Activated CD4-positive, alpha-beta T cell treated with anti-CD3 and anti-CD28 coated beads for 1 hour (primary cell): Measurements from ENCODE around the gene FTCDNL1.

ENCODE experiments used
- DNase-seq: peaks from one replicate; pipeline ENCODE4 v3.0.0-alpha.2; 2020

The FTCDNL1 gene

DNA sequence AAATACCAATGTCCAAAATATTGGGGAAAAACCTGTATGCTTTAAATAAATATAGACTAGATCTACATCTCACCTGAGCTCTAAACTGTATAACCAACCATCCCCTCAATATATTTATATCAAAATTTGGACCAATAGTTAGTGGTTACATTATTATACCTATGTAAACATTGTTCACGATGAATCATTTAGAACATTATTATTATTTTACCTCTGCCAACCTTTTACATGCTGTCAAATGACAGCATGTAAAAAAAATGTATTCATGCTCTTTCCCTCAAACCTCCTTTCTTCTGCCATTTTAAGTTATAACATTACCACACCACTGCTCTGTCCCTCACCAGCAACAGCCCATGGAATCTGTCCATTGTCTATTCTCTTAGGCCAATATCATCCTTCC lies 9.6 kb downstream of the FTCDNL1 start:
- no peak for DNase-seq

DNA sequence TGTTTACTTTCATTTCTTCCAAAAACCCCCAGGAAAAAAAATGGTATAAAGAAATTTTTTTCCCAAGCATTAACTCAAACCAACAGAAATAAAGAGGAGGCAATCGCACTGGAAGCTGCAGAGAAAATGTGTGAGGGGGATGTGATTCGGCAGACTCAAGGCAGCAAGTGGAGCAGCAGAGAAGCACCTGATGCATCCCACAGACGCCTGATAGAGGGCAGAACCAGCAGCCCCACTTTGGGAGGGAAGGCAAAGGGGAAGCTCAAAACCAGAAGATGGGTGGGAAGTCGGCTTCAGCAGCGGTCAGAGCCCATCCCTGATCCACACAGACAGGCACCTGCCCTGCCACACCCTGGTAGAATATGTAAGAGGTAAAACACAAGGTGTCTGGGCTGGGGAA lies 12.6 kb downstream of the FTCDNL1 start:
- DNase-seq = no peak

DNA sequence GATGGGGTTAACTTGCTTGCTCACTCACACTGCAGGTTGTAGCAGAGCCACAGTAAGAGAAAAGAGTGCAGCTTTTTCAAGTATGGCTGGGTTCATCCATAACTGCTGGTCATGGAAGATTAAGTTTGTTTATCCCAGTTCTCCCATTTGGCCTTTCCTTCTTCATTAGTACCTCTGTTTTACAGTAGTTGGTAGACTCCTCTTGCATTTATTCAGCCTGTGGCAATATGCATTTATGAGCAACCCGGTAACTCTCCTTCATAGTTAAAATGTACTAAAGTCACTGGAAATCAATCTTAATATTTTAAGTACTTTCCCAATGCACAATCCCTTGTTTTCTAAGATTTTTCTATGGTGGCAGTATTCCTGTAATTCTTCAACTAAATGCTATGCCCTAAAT lies 14.0 kb downstream of the FTCDNL1 start:
- no peak for DNase-seq

DNA sequence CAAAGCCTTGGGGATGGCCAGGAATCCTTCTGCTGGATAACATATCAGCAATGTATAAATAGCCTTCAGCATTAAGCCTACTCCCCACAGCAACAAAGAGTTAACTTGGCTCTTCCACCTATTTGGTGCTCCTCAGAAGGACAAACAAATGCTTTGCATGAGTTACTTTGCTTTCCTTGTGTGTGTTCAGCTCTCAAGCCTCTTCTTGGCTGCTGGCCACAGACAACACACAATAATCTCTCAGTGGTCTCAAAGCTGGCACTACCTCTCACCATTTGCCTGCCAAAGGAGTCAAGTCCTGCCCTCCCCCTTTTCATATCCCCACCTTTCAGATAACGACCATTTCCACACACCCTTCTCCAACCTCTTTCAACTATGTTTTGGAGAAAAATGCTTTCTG lies 17.5 kb downstream of the FTCDNL1 start:
- DNase-seq = no peak

DNA sequence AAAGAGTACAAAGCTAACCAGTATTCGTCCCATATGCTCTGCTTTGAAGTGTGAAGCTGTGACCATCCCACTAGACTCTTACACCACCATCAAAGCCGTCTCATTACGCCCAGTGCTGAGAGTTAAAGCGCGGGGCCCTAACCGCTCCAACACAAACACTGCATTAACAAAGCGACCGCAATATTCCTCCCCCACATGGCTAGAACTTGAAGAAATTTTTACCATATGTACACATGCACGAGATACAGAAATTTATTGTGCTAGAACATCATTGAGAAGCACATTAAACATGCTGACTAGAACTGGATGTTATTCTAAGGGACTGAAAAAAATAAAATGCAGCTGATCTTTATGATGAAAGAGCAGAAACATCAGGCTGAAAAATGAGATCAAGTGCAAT lies 20.5 kb downstream of the FTCDNL1 start:
- DNase-seq = no peak

DNA sequence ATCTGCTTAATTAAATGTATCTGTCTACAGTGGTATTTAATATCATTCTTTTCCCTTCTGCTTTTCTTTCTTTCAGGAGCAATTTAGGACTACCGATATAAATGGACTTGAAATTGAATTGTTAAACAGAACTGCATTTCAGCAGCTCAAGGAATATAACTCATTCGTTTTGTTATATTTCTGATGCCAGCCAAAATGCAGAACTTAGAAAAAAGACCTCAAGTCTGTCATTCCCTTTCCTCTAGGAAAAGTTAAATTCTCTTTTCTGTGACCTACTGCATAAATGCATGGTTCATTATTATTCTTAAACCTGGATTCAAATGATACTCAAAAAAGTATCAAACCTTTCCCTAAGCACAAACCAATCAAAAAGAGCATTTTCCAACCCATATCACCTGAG lies 21.4 kb downstream of the FTCDNL1 start:
- DNase-seq = no peak

DNA sequence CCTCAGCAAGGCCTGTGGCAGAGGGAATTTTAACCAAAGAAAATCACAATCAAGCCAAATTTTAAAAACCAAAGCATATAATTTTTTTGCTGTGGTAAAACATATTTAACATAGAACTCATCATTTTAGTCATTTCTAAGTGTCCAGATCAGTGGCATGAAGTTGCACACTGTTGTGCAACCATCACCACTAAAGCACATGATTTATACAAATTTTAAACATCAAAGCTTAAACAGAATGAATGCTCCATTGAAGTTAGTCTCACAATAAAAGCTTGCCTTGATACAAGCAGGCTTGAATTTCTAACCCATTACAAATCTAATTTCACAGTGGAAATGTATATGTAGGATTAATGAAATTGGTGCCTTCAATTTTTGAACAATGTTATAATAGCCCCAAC lies 31.2 kb downstream of the FTCDNL1 start:
- no peak for DNase-seq

DNA sequence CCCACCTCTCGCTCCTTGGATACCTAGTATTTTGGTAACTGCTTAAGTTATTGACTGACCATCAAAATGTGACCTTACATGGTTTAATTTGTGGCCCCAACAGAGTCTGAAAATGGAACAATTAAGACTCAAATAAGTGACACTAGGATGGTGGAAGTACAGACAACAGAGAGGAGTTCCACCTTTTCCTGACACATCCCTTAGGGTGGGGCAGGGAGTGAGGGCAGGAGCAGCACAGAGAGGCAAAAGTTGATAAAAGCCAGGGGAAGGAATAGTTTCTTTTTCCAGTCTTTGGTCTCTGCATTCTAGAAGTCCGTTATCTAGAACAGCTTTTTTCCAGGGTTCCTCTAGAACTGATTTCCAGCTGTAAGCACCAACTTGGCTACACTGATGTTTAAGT lies 32.2 kb downstream of the FTCDNL1 start:
- no peak for DNase-seq

DNA sequence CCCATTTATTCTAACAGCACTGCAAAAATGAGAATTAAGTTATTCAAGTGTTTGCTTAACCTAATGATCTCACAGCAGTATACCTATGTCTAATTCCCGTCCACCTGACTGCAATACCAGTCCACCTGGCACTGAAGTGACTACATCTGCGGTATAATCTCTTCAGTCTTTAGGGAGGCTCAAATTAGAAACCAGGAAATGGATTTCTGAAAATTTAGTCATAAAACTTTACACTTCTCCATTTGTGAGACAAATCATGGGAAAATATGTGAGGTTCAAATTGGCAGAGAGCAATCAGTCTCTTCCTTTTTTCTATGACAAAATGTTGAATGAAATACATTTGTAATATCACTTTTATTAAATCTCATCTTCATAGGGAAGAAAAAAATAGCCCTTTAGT lies 33.0 kb downstream of the FTCDNL1 start:
- DNase-seq = no peak

DNA sequence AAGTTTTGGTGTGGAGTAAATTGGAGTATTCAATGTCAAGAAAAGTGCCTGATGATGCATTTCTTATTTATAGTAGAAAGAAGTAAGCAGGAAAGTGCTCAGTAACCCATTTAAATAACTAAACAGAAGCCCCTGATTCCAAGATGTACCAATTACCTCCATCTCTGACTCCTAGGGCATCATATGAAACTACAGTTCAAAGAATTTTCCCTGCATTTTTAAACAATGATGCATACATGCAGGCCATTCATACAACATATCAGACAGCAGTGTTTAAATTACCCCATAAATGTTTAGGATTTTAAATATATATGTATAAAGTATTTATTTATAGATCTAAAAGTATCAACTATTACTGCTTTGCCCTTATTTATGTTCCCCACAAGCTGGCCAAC lies 36.2 kb downstream of the FTCDNL1 start:
- DNase-seq = no peak

DNA sequence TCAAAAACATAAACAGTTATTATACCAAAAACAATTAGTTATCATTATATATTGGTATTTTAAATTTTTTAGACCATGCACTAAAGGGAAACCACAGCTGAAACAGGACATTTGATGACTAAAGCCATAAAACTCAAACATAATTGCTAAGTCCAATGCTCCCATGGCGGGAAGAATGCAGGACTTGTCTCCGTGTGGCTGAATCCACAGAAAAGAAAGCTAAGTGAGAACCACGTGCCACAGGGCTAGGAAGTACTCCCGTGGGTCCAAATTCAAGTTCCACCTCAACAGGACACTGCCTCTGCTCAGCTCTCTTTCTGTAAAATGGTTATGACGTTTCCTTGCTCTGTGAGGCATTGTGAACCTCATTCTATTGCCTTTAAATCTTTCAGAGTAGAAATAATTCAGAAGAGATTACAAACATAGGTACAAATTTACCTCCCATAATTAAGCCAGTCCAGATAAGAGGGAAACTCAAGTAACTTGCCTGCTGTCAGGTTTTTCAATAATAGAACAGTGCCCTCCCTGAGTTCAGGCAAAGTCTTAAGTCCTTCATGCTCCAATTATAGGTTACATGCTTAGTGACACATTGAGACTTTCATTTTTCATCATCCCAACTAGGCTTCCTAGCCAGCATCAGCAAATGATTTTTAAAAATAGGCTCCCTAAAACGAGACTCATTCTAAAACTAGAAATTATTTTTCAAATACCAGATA lies 36.7 kb downstream of the FTCDNL1 start:
- no peak for DNase-seq

DNA sequence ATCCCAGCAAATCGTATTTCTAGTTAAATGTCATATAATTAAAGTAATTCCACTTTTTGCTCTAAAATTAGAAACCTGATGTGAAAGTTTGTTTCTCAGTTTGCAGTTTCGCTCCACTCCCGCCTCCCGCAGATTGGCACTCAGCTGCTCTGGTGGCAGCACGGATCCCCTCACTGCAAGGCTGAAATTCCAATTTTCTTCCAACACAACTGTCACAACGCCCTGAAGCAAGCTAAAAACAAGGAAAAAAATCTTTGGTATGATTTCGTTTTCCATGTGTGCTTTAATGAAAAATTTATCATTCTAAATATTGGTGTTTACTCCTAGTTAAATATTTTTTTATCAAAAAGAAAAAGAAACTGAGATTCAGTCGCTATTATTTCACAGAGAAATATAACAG lies 38.5 kb downstream of the FTCDNL1 start:
- DNase-seq = no peak

DNA sequence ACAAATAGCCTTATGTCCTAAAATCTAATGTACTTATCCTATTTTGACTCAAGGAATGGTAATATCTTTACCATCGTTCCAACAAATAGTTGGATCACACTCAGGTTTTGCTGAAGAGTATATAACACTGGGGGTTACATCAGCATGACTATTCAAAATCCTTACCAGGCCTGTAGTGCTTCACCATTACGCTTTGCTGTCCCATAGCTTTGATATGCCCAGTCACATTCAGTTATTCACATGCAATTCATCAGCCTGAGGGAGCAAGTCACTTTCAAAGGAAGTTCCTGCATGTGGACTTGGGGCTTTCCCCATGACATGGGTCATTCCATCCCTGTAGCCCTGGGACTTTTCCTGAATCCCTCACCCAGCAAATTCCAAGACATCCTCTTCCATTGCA lies 39.6 kb downstream of the FTCDNL1 start:
- DNase-seq = no peak

DNA sequence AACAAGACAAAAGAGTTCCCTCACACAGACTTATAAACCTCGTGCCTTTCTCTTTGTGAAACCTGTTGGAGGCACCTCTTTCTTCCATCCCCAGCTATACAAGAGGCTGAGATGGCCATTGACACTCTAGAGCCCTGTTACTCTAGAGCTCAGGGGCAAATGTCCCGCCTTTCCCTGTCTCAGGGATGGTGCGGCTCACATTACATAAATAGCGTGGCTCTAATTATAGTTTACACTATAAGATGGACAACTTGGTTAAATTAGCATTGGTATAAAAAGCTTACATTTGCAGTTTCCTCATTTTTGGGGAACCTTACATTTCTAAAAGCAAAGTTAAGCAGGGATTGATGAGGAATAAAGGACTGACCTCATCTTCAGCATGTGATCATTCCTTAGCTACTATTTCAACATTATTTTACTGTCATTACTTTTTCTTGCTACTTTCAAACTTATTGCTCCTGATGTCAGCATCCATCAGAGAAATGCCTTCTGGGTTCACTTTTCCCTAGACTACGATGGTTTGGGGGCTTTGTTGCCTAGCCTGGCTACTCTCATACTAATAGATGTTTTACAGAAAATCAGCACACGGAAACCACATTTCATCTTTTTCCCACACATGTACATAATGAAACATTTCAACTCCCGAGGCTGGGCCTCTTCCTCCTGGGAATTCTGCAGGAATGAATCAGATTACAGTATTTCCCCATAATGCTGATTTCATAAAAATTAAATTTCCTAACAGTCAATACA lies 40.4 kb downstream of the FTCDNL1 start:
- no peak for DNase-seq

DNA sequence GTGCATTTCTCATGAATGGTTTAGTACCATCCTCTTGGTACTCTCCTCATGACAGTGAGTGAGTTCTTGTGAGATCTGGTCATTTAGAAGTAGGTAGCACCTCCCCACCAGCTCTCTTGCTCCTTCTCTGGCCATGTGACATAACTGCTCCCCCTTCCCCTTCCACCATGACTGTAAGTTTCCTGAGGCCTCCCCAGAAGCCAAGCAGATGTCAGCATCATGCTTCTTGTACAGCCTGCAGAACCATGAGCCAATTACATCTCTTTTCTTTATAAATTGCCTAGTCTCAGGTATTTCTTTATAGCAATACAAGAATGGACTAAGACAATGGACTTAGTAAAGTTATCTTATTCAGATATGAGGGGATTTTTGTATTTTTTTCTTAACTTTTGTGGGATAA lies 43.0 kb downstream of the FTCDNL1 start:
- no peak for DNase-seq

DNA sequence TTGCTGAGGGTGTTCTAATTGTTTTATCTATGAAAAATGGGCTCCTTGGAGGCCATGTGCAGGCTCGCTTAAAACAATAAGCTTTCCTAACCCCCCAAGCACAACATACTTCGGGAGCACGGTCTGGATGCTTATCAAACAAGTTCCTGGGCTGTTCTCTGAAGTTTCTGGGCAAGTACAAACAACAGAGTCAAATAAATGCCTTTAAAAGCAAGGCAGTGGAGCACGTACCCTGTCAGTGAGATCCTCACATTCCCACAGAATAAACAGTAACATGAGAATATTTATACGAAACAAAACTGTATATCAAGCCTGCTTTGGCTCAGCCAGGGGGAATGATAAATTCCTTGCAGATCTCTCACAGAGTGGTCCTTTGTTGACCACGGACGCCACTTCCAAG lies 44.8 kb downstream of the FTCDNL1 start:
- no peak for DNase-seq

DNA sequence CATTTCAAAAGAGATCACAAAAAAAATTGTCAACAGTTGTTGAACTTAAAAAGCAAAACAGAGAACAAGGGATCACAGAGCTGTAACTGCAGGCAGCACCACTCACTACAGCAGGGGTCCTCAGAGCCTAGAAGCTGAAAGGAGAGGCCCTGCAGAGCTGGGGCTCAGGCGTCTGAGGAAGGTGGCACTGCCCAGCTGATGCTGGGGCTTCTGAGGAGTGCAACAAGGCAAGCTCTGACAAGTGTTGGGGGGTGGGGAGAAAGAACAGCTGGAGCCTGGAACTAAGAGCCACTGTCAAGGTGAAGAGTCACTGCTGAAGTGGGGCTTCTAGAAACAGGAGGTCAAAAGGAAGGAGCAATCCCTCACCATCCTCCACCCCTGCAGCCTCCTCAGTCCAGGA lies 46.2 kb downstream of the FTCDNL1 start:
- DNase-seq = no peak

DNA sequence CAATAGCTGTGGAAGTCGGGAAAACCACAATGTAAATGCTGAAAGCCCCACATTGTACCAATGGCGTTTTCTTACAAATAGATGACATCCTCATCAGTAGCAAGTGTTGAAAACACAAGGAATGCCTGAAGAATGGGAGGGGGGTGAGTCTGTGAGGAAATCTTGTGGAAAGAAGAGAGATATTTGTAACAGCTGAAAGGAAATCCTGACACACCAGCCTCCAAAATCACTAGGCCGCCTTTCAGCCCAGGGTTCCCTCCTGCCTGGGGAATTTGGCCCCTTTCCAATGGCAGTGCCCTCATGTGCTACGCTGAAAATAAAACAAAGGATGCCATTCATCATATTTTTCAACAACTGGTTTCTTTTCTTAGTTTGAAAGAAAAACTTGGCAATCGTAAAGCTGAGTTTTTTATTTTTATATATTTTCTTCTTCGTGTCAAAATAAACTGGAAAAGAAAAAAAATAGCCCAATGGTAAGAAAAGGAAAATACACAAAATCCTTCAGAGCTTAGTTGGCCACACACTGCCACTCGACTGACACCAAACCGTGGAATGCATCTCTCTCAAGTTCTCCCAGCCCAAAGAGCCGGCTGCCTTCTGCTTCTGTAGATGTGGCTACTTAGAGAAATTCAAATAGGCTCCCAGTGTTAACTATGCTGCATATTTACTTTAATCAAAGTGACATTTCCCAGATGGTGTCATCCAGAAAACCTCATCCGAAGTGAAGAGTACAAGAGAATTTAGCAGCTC lies 52.0 kb downstream of the FTCDNL1 start:
- DNase-seq = no peak

DNA sequence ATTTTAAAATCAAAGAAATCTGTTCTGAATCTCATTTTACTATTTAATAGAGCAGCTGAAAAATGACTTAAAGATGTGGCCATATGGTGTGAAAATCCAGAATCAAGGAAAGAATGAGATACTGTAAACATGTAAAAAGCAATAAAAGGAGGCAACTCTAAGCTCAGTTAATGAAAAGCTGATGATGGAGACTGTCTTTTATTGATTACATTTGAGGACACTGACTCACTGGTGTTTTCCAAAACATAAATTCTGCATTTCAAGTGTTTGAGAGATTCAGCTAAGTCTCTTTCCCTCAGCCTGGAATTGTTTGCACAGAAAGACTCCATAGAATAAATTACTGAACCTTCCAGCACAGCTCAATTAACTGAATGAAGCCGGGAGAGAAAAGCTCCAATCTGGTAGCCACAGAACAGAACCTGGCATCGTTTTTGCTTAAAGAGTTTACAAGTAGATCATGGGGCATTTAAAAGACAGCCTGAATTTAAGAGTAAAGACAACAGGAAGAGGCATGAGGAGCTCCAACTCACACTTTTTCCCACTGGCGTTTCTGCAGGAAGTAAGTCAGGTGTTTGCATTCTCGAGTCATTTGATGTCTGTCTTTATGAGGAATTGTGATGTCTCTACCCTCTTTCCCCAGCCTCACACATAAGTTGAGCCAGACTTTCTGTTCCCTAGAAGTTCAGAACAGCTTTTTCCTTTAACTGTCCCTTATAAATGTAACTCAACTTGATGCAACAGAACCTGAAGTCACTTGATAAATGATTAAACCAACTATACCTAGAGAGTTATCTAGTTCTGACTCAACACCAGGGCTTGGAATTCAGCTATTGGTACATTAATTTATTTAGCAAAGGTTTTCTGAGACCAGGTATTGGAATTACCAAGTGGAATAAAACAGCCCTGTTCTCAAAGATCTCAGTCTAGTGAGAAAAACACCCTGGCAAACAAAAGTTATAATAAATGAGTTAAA lies 53.3 kb downstream of the FTCDNL1 start:
- no peak for DNase-seq

DNA sequence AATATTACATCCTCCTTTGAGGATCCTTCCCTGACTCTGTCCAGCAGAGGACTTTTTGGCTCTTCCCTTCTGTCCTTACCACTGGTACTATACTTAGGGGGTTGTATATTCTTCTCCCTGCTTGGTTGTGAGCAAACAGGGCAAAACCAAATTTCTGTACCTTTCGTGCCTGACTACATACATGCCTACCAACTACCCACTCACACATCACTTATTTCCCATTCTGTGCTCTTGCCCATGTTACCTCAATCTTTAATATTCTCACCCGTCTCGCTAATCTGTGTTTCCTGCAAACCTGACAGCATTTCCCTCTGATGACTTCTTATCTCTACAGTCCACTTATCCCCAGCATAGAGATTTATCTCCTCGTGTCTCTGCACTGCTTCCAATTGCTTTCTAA lies 58.6 kb downstream of the FTCDNL1 start:
- no peak for DNase-seq

DNA sequence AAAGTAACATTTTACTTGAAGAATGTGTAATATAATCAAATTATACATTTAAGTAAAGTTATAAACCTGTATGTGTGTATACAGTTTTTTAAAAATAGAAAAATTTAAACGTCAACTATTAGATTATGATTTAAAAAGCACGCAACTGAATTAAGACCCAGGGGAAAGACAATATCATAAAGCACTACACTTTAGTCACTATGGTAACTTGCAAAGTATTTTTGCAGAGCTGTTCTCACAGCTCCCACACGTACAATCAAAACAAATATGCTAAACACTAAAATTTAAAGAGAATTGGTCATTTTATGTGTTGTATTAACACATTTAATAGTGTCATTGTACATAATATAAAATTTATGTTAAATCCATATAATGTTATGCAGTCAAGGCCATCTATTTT lies 59.7 kb downstream of the FTCDNL1 start:
- no peak for DNase-seq

DNA sequence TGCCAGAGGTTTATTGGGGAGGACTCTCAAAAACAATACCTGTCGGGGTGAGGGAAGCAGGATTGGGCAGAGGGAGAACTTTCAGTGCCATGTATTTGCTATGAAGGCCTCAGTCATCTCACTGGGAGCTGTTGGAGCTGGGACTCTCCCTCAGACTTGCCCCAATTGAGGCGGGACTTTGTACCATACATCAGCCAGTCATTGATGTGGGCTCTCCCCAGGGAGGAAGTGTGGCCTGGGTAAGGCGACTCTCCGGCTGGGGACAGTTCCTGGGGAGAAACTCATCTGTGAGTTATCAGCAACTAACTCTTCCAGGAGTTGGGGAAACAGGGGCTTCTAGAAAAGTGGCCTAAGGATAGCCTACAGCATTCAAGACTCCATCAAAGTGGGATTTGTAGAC lies 66.5 kb downstream of the FTCDNL1 start:
- DNase-seq = no peak

DNA sequence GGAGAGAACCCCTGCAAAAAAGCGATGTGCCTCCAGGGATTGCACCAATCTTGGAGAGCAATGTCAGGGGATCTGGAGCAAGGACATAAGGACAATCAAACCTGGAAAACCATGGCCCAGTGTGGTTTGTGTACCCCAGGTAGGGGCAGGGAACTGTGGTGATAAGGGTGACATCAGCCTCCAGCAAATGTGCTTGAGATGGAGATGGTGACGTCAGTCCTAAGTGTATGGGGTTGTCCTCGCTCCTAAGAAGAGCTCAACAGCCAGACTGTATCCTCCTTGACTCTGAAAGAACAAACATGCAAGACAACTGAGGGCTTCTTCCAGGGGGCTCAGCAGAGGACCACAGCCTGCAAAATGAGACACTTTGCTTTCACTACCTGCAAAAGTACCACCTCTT lies 71.4 kb downstream of the FTCDNL1 start:
- no peak for DNase-seq
